ENCODE data around the gene PLA2G4D. TPM values are rescaled to one million over a fixed set of nuclear protein-coding genes. Genes with fewer than 3 reads are reported as not detected.

The PLA2G4D gene
- total and polyA plus RNA-seq, 2 experiments from 2014 or later, result 0.07 to 0.15 TPM

DNA sequence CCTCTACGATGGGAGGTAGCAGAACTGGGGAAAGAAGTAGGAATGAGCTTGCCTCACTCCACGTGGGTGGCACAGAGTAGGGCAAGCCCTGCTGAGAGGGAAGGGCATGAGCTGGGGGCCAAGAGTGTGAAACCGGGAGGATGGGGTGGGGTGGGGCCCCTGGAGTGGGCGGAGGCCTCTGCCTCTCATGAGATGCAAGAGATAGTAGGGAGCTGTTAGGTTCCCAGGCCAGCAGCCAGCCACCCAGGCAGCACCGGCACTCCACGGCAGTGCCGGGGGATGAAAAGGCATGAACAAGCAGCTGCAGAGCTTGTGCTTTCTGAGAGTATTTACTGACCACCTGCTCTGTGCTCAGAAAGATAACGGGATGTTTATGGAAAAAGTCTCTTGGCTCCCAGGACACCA is 49.1 kb downstream of the PLA2G4D start:
- Histone ChIP-seq H3K4me1 (ENCODE audit: insufficient read depth) (no peaks in the 10 kb centered on the region), H3F3A (replicated peaks; ENCODE audit: low read depth) (no peaks in the 10 kb centered on the region), H3K27me3 (ENCODE audit: insufficient read depth) (no peaks in the 10 kb centered on the region), H4K20me1 (replicated peaks; ENCODE audit: insufficient read depth) (no peaks in the 10 kb centered on the region; the same call in 1 of the 2 replicates), H3K4me3 (no peak overlapping the region), H3K27ac (ENCODE audit: low read depth) (no peak overlapping the region), H3K9me2 (ENCODE audit: insufficient read depth) (no peaks in the 10 kb centered on the region), H3K4me2 (no peak overlapping the region), H3K79me2 (replicated peaks; ENCODE audit: insufficient read depth) (no peaks in the 10 kb centered on the region), H2AFZ (no peak overlapping the region), H3K36me3 (ENCODE audit: insufficient read depth) (no peaks in the 10 kb centered on the region)
- peaks cover 8% of the 10 kb centered on the region for H3K27me3 Mint-ChIP-seq (ENCODE audit: insufficient read depth, low read depth, poor library complexity)
- no peaks in the 10 kb centered on the region for H3K36me3 Mint-ChIP-seq (ENCODE audit: low read depth)
- H3K9me3 Mint-ChIP-seq, result no peaks in the 10 kb centered on the region
- no peak overlapping the region for H3K4me3 Mint-ChIP-seq
- ATAC-seq (no peak), DNase-seq (ENCODE audit: low spot score) (no peak)
- TF ChIP-seq JUNB (IDR thresholded peaks at IDR 0.05; ENCODE audit: unreplicated experiment) (no peak), STAT1 (IDR thresholded peaks at IDR 0.05; ENCODE audit: unreplicated experiment) (no peak), NANOG (IDR thresholded peaks at IDR 0.05; ENCODE audit: borderline replicate concordance) (no peak), CREB1 (CRISPR knock-in tag; IDR thresholded peaks at IDR 0.05; ENCODE audit: low read depth) (no peak), ZNF331 (CRISPR knock-in tag; IDR thresholded peaks at IDR 0.05; ENCODE audit: low read depth) (no peak), EZH2phosphoT487 (IDR thresholded peaks at IDR 0.05; ENCODE audit: unreplicated experiment) (no peak), ZNF114 (CRISPR knock-in tag; IDR thresholded peaks at IDR 0.05) (no peak), POLR2AphosphoS5 (IDR thresholded peaks at IDR 0.05; ENCODE audit: low read depth) (no peak), EZH2 (IDR thresholded peaks at IDR 0.05; ENCODE audit: low read depth, unreplicated experiment) (no peak)
- TF ChIP-seq, protein P1, sequence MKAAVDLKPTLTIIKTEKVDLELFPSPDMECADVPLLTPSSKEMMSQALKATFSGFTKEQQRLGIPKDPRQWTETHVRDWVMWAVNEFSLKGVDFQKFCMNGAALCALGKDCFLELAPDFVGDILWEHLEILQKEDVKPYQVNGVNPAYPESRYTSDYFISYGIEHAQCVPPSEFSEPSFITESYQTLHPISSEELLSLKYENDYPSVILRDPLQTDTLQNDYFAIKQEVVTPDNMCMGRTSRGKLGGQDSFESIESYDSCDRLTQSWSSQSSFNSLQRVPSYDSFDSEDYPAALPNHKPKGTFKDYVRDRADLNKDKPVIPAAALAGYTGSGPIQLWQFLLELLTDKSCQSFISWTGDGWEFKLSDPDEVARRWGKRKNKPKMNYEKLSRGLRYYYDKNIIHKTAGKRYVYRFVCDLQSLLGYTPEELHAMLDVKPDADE (IDR thresholded peaks at IDR 0.05), result no peak
- TF ChIP-seq, protein P2, sequence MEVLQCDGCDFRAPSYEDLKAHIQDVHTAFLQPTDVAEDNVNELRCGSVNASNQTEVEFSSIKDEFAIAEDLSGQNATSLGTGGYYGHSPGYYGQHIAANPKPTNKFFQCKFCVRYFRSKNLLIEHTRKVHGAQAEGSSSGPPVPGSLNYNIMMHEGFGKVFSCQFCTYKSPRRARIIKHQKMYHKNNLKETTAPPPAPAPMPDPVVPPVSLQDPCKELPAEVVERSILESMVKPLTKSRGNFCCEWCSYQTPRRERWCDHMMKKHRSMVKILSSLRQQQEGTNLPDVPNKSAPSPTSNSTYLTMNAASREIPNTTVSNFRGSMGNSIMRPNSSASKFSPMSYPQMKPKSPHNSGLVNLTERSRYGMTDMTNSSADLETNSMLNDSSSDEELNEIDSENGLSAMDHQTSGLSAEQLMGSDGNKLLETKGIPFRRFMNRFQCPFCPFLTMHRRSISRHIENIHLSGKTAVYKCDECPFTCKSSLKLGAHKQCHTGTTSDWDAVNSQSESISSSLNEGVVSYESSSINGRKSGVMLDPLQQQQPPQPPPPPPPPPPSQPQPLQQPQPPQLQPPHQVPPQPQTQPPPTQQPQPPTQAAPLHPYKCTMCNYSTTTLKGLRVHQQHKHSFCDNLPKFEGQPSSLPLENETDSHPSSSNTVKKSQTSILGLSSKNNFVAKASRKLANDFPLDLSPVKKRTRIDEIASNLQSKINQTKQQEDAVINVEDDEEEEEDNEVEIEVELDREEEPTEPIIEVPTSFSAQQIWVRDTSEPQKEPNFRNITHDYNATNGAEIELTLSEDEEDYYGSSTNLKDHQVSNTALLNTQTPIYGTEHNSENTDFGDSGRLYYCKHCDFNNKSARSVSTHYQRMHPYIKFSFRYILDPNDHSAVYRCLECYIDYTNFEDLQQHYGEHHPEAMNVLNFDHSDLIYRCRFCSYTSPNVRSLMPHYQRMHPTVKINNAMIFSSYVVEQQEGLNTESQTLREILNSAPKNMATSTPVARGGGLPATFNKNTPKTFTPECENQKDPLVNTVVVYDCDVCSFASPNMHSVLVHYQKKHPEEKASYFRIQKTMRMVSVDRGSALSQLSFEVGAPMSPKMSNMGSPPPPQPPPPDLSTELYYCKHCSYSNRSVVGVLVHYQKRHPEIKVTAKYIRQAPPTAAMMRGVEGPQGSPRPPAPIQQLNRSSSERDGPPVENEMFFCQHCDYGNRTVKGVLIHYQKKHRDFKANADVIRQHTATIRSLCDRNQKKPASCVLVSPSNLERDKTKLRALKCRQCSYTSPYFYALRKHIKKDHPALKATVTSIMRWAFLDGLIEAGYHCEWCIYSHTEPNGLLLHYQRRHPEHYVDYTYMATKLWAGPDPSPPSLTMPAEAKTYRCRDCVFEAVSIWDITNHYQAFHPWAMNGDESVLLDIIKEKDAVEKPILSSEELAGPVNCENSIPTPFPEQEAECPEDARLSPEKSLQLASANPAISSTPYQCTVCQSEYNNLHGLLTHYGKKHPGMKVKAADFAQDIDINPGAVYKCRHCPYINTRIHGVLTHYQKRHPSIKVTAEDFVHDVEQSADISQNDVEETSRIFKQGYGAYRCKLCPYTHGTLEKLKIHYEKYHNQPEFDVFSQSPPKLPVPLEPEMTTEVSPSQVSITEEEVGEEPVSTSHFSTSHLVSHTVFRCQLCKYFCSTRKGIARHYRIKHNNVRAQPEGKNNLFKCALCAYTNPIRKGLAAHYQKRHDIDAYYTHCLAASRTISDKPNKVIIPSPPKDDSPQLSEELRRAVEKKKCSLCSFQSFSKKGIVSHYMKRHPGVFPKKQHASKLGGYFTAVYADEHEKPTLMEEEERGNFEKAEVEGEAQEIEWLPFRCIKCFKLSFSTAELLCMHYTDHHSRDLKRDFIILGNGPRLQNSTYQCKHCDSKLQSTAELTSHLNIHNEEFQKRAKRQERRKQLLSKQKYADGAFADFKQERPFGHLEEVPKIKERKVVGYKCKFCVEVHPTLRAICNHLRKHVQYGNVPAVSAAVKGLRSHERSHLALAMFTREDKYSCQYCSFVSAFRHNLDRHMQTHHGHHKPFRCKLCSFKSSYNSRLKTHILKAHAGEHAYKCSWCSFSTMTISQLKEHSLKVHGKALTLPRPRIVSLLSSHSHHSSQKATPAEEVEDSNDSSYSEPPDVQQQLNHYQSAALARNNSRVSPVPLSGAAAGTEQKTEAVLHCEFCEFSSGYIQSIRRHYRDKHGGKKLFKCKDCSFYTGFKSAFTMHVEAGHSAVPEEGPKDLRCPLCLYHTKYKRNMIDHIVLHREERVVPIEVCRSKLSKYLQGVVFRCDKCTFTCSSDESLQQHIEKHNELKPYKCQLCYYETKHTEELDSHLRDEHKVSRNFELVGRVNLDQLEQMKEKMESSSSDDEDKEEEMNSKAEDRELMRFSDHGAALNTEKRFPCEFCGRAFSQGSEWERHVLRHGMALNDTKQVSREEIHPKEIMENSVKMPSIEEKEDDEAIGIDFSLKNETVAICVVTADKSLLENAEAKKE (CRISPR knock-in tag; IDR thresholded peaks at IDR 0.05), result no peak
- TF ChIP-seq, protein P3, sequence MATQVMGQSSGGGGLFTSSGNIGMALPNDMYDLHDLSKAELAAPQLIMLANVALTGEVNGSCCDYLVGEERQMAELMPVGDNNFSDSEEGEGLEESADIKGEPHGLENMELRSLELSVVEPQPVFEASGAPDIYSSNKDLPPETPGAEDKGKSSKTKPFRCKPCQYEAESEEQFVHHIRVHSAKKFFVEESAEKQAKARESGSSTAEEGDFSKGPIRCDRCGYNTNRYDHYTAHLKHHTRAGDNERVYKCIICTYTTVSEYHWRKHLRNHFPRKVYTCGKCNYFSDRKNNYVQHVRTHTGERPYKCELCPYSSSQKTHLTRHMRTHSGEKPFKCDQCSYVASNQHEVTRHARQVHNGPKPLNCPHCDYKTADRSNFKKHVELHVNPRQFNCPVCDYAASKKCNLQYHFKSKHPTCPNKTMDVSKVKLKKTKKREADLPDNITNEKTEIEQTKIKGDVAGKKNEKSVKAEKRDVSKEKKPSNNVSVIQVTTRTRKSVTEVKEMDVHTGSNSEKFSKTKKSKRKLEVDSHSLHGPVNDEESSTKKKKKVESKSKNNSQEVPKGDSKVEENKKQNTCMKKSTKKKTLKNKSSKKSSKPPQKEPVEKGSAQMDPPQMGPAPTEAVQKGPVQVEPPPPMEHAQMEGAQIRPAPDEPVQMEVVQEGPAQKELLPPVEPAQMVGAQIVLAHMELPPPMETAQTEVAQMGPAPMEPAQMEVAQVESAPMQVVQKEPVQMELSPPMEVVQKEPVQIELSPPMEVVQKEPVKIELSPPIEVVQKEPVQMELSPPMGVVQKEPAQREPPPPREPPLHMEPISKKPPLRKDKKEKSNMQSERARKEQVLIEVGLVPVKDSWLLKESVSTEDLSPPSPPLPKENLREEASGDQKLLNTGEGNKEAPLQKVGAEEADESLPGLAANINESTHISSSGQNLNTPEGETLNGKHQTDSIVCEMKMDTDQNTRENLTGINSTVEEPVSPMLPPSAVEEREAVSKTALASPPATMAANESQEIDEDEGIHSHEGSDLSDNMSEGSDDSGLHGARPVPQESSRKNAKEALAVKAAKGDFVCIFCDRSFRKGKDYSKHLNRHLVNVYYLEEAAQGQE (IDR thresholded peaks at IDR 0.05; ENCODE audit: unreplicated experiment), result no peak
- TF ChIP-seq, protein P4, sequence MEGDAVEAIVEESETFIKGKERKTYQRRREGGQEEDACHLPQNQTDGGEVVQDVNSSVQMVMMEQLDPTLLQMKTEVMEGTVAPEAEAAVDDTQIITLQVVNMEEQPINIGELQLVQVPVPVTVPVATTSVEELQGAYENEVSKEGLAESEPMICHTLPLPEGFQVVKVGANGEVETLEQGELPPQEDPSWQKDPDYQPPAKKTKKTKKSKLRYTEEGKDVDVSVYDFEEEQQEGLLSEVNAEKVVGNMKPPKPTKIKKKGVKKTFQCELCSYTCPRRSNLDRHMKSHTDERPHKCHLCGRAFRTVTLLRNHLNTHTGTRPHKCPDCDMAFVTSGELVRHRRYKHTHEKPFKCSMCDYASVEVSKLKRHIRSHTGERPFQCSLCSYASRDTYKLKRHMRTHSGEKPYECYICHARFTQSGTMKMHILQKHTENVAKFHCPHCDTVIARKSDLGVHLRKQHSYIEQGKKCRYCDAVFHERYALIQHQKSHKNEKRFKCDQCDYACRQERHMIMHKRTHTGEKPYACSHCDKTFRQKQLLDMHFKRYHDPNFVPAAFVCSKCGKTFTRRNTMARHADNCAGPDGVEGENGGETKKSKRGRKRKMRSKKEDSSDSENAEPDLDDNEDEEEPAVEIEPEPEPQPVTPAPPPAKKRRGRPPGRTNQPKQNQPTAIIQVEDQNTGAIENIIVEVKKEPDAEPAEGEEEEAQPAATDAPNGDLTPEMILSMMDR (conservative IDR thresholded peaks at IDR 0.05; ENCODE audit: low read depth in 2 of 2), result no peak
- peaks cover 23% of the 10 kb centered on the region for H3K4me1 Mint-ChIP-seq
- H3K27ac Mint-ChIP-seq, result no peak overlapping the region
